A673 (cell line): ENCODE results near the gene ZACN. TPM values are rescaled to one million over a fixed set of nuclear protein-coding genes. Genes with fewer than 3 reads are reported as not detected.
"Not testable (repeated sequence)": the region's sequence is repeated elsewhere in the genome, so short reads cannot be mapped to it uniquely, and the experiment has no call there.

Experiments
- BruUV-seq: library from RNA; stranded (reverse); fragments of 400-500 nt; replicated peaks from 2 replicates; lab custom pipeline; 2021; lab: Mats Ljungman, UMichigan
- CTCF ChIA-PET: fragments of 300-600 bp; sonication (Branson Sonifier 250); formaldehyde crosslinking; loops from one replicate; lab custom pipeline; 2022; ENCODE audit warnings: antibody characterized with exemption; lab: Charles Lee
- POLR2A ChIA-PET: fragments of 300-600 bp; sonication (Branson Sonifier 250); formaldehyde crosslinking; loops from one replicate; lab custom pipeline; 2022; ENCODE audit warnings: antibody characterized with exemption; ENCODE audit not compliant: low non-redundant PET; lab: Charles Lee
- DNase-seq: peaks from one replicate; pipeline ENCODE4 v3.0.0-alpha.2; 2015; ENCODE audit warnings: low spot score
- H3K27ac ChIP-seq: fragments of 200-600 bp; sonication (generic); 2 replicates; pipeline ENCODE4 v1.5.1; 2016; ENCODE audit warnings: mixed run types, low read depth, mild to moderate bottlenecking, mixed read lengths, antibody characterized with exemption, low read length; ENCODE audit not compliant: poor library complexity, severe bottlenecking
- H3K27me3 ChIP-seq: fragments of 200-600 bp; sonication (generic); replicated peaks from 2 replicates; pipeline ENCODE4 v1.6.1; 2017; ENCODE audit warnings: mixed run types, low read depth, mild to moderate bottlenecking, mixed read lengths, antibody characterized with exemption, low read length; ENCODE audit not compliant: insufficient read depth, poor library complexity
- H3K36me3 ChIP-seq: fragments of 200-600 bp; sonication (generic); 2 replicates; pipeline ENCODE4 v1.6.1; 2016; ENCODE audit warnings: mixed run types, mild to moderate bottlenecking, mixed read lengths, antibody characterized with exemption, low read length; ENCODE audit not compliant: insufficient read depth, poor library complexity, severe bottlenecking
- H3K4me1 ChIP-seq: fragments of 200-600 bp; sonication (generic); 2 replicates; pipeline ENCODE4 v1.6.1; 2017; ENCODE audit warnings: mixed run types, mild to moderate bottlenecking, mixed read lengths, antibody characterized with exemption, low read length; ENCODE audit not compliant: insufficient read depth, poor library complexity, severe bottlenecking
- H3K4me3 ChIP-seq: fragments of 200-600 bp; sonication (generic); 2 replicates; pipeline ENCODE4 v1.5.1; 2016; ENCODE audit warnings: low read depth, mixed run types, mild to moderate bottlenecking, mixed read lengths, low read length; ENCODE audit not compliant: poor library complexity, severe bottlenecking
- H3K9me3 ChIP-seq: fragments of 200-600 bp; sonication (generic); 2 replicates; pipeline ENCODE4 v1.6.1; 2016; ENCODE audit warnings: mixed run types, low read depth, mild to moderate bottlenecking, mixed read lengths, antibody characterized with exemption, low read length; ENCODE audit not compliant: poor library complexity, severe bottlenecking
- EZH2 ChIP-seq: fragments of 200-600 bp; sonication (generic); IDR thresholded peaks from 2 replicates; pipeline ENCODE4 v1.6.1; 2017; ENCODE audit warnings: borderline replicate concordance, low read depth, mild to moderate bottlenecking, mixed read lengths, antibody characterized with exemption, low read length; ENCODE audit not compliant: poor library complexity, severe bottlenecking
- intact Hi-C: fragments of 100-400 bp; cut with micrococcal nuclease; formaldehyde crosslinking; loops from one replicate; pipeline ENCODE4 v1.10.0; 2022; ENCODE audit not compliant: unreplicated experiment
- total RNA-seq: library from RNA; stranded (reverse); gene quantifications from 2 replicates; pipeline ENCODE4 v1.2.3, GENCODE V29; 2021
- TF ChIP-seq, protein P1 (sequence below): fragments of 300-800, 200-600 bp; sonication (generic); conservative IDR thresholded peaks from 2 replicates; pipeline ENCODE4 v1.5.1; 2017; ENCODE audit warnings: low read depth, mild to moderate bottlenecking, antibody characterized with exemption, low read length, moderate library complexity, mixed read lengths

The ZACN gene
- total RNA-seq, 1 experiment from 2014 or later, result not detected

GRCh38 chr17:76056882-76057281, 22.1 kb upstream of the ZACN start:
- BruUV-seq, result no TSS peak
- ChIA-PET POLR2A (no interaction called here), CTCF (no interaction called here)
- TF ChIP-seq EZH2, result no peak
- TF ChIP-seq, protein P1, sequence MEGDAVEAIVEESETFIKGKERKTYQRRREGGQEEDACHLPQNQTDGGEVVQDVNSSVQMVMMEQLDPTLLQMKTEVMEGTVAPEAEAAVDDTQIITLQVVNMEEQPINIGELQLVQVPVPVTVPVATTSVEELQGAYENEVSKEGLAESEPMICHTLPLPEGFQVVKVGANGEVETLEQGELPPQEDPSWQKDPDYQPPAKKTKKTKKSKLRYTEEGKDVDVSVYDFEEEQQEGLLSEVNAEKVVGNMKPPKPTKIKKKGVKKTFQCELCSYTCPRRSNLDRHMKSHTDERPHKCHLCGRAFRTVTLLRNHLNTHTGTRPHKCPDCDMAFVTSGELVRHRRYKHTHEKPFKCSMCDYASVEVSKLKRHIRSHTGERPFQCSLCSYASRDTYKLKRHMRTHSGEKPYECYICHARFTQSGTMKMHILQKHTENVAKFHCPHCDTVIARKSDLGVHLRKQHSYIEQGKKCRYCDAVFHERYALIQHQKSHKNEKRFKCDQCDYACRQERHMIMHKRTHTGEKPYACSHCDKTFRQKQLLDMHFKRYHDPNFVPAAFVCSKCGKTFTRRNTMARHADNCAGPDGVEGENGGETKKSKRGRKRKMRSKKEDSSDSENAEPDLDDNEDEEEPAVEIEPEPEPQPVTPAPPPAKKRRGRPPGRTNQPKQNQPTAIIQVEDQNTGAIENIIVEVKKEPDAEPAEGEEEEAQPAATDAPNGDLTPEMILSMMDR, result no peak
- H3K36me3 ChIP-seq, result peaks cover 77% of the 10 kb centered on the region
- no peaks in the 10 kb centered on the region for H3K27me3 ChIP-seq
- intact Hi-C loops, result no loop called here
- no peak overlapping the region for H3K27ac ChIP-seq
- H3K9me3 ChIP-seq, result no peaks in the 10 kb centered on the region
- H3K4me3 ChIP-seq, result no peak overlapping the region
- DNase-seq, result no peak
- peaks cover 10% of the 10 kb centered on the region for H3K4me1 ChIP-seq

DNA sequence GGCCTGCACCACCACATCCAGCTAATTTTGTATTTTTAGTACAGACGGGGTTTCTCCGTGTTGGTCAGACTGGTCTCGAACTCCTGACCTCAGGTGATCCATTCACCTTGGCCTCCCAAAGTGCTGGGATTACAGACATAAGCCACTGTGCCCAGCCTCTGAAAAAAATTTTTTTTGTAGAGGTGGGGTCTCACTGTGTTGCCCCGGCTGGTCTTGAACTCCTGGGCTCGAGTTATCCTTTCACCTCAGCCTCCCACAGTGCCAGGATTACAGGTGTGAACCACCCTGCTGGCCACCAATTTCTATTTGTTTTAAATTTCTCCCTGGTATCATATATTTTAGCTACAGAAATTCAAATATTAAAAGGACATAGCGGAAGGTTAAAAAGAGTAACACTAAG, 20.7 kb upstream of the ZACN start:
- H3K27me3 ChIP-seq, intact Hi-C loops, POLR2A ChIA-PET, H3K4me1 ChIP-seq, BruUV-seq, H3K9me3 ChIP-seq, H3K27ac ChIP-seq, DNase-seq, CTCF ChIA-PET, H3K4me3 ChIP-seq: not testable (repeated sequence)
- H3K36me3 ChIP-seq, result peaks cover 81% of the 10 kb centered on the region

GRCh38 chr17:76063875-76064546, 15.0 kb upstream of the ZACN start:
- no TSS peak for BruUV-seq
- H3K27me3 ChIP-seq, result no peaks in the 10 kb centered on the region
- H3K4me1 ChIP-seq, result peaks cover 6% of the 10 kb centered on the region
- peaks cover 76% of the 10 kb centered on the region for H3K36me3 ChIP-seq
- POLR2A ChIA-PET, result interaction anchor here (0.6 kb wide), 2 partner anchors 110 to 226 kb away, joined by 6 to 8 read pairs; no protein-coding TSS in a partner anchor
- CTCF ChIA-PET, result interaction anchor here (0.7 kb wide), 1 partner anchor 40 kb away, joined by 4 read pairs; no protein-coding TSS in a partner anchor
- DNase-seq, result peak; percentile 48
- H3K4me3 ChIP-seq, result no peak overlapping the region
- no peaks in the 10 kb centered on the region for H3K9me3 ChIP-seq
- no peak overlapping the region for H3K27ac ChIP-seq
- no peak for TF ChIP-seq EZH2
- TF ChIP-seq, protein P1, result no peak
- intact Hi-C loops, result no loop called here

- peaks cover 9% of the 10 kb centered on the region for H3K4me1 ChIP-seq
- BruUV-seq, result no TSS peak
- ChIA-PET POLR2A (interaction anchor here (0.5 to 0.7 kb wide), 2 partner anchors 161 to 631 kb away, joined by 4 to 5 read pairs; partner anchors contain the start of gene MRPL38), CTCF (no interaction called here)
- DNase-seq, result no peak
- no peak overlapping the region for H3K4me3 ChIP-seq
- intact Hi-C loops, result no loop called here
- no peak for TF ChIP-seq EZH2
- TF ChIP-seq, protein P1, result no peak
- H3K36me3 ChIP-seq, result peaks cover 60% of the 10 kb centered on the region
- no peaks in the 10 kb centered on the region for H3K9me3 ChIP-seq
- H3K27me3 ChIP-seq, result no peaks in the 10 kb centered on the region
- no peak overlapping the region for H3K27ac ChIP-seq
Observed at GRCh38 chr17:76065775-76066174, 13.2 kb upstream of the ZACN start.
